ENCODE measurements around the gene RAMP2. TPM values are rescaled to one million over a fixed set of nuclear protein-coding genes. Genes with fewer than 3 reads are reported as not detected.

Gene RAMP2
- total RNA-seq, 1 donor from 2014 or later: 0.51 TPM

- Histone ChIP-seq H3F3A (ENCODE audit: low read depth) (no peaks in the 10 kb centered on the region), H3K4me2 (no peak overlapping the region), H3K4me3 (no peak overlapping the region), H3K9ac (no peak overlapping the region), H3K4me1 (no peaks in the 10 kb centered on the region), H3K9me3 (ENCODE audit: low read depth) (no peaks in the 10 kb centered on the region), H2AFZ (replicated peaks) (no peak overlapping the region), H3K27ac (no peak overlapping the region), H3K27me3 (no peaks in the 10 kb centered on the region), H3K79me2 (ENCODE audit: low read depth) (peaks cover under 1% of the 10 kb centered on the region), H4K20me1 (ENCODE audit: low read depth) (no peaks in the 10 kb centered on the region), H3K36me3 (no peaks in the 10 kb centered on the region)
- no peak overlapping the region for H3K4me3 Mint-ChIP-seq
- H3K27me3 Mint-ChIP-seq (ENCODE audit: insufficient read depth, low read depth): peaks cover 12% of the 10 kb centered on the region
- DNase-seq (ENCODE audit: low spot score): no peak
- TF ChIP-seq EZH2phosphoT487 (IDR thresholded peaks at IDR 0.05): no peak
- TF ChIP-seq CTCF (IDR thresholded peaks at IDR 0.05): no peak
- no peak for TF ChIP-seq EZH2 (IDR thresholded peaks at IDR 0.05)
- no peaks in the 10 kb centered on the region for H3K4me1 Mint-ChIP-seq
- no peaks in the 10 kb centered on the region for H3K9me3 Mint-ChIP-seq
- no peak overlapping the region for H3K27ac Mint-ChIP-seq
- peaks cover 12% of the 10 kb centered on the region for H3K36me3 Mint-ChIP-seq
Measured at GRCh38 chr17:42791948-42792347, 30.9 kb downstream of the RAMP2 start.

GRCh38 chr17:42792545-42792944, 31.5 kb downstream of the RAMP2 start:
- Histone ChIP-seq H3K9me3 (ENCODE audit: low read depth) (no peaks in the 10 kb centered on the region), H4K20me1 (ENCODE audit: low read depth) (no peaks in the 10 kb centered on the region), H3K27me3 (no peaks in the 10 kb centered on the region), H3K27ac (no peak overlapping the region), H3K4me3 (no peak overlapping the region), H3K79me2 (ENCODE audit: low read depth) (peaks cover 7% of the 10 kb centered on the region), H3K4me2 (no peak overlapping the region), H3K4me1 (peaks cover 3% of the 10 kb centered on the region), H2AFZ (replicated peaks) (no peak overlapping the region), H3K9ac (no peak overlapping the region), H3K36me3 (no peaks in the 10 kb centered on the region), H3F3A (ENCODE audit: low read depth) (no peaks in the 10 kb centered on the region)
- peaks cover 12% of the 10 kb centered on the region for H3K36me3 Mint-ChIP-seq
- no peak for DNase-seq (ENCODE audit: low spot score)
- no peak for TF ChIP-seq EZH2phosphoT487 (IDR thresholded peaks at IDR 0.05)
- TF ChIP-seq EZH2 (IDR thresholded peaks at IDR 0.05): no peak
- TF ChIP-seq CTCF (IDR thresholded peaks at IDR 0.05): no peak
- H3K4me1 Mint-ChIP-seq: peaks cover 1% of the 10 kb centered on the region
- H3K27me3 Mint-ChIP-seq (ENCODE audit: insufficient read depth, low read depth): peaks cover 12% of the 10 kb centered on the region
- H3K27ac Mint-ChIP-seq: no peak overlapping the region
- no peaks in the 10 kb centered on the region for H3K9me3 Mint-ChIP-seq
- no peak overlapping the region for H3K4me3 Mint-ChIP-seq

GRCh38 chr17:42795061-42795460, 34.0 kb downstream of the RAMP2 start:
- DNase-seq (ENCODE audit: low spot score): no peak
- Histone ChIP-seq H3K27me3 (peaks cover 10% of the 10 kb centered on the region), H4K20me1 (ENCODE audit: low read depth) (no peaks in the 10 kb centered on the region)

More at GRCh38 chr17:42795061-42795460, 34.0 kb downstream of the RAMP2 start:
- Mint-ChIP-seq H3K27ac (no peak overlapping the region), H3K4me3 (peak overlapping the region; percentile 14), H3K27me3 (ENCODE audit: insufficient read depth, low read depth) (peaks cover 22% of the 10 kb centered on the region), H3K9me3 (peaks cover 3% of the 10 kb centered on the region), H3K4me1 (peaks cover 9% of the 10 kb centered on the region), H3K36me3 (peaks cover 14% of the 10 kb centered on the region)
- Histone ChIP-seq H3K4me1 (peaks cover 7% of the 10 kb centered on the region), H3K4me3 (no peak overlapping the region), H3K4me2 (no peak overlapping the region), H2AFZ (replicated peaks) (no peak overlapping the region), H3F3A (ENCODE audit: low read depth) (no peaks in the 10 kb centered on the region), H3K9me3 (ENCODE audit: low read depth) (no peaks in the 10 kb centered on the region), H3K36me3 (no peaks in the 10 kb centered on the region), H3K79me2 (ENCODE audit: low read depth) (peaks cover 16% of the 10 kb centered on the region), H3K27ac (no peak overlapping the region), H3K9ac (no peak overlapping the region)
- TF ChIP-seq EZH2phosphoT487 (IDR thresholded peaks at IDR 0.05): no peak
- no peak for TF ChIP-seq EZH2 (IDR thresholded peaks at IDR 0.05)
- no peak for TF ChIP-seq CTCF (IDR thresholded peaks at IDR 0.05)

All from neural progenitor cell (in vitro differentiated cells).